ENCODE data around the gene POLR3E. TPM values are rescaled to one million over a fixed set of nuclear protein-coding genes. Genes with fewer than 3 reads are reported as not detected.

Gene POLR3E
- total and polyA plus RNA-seq, 2 donors (not counting 1 experiment from before 2014, with no cell fraction given) = 97.1 to 98.4 TPM

DNA sequence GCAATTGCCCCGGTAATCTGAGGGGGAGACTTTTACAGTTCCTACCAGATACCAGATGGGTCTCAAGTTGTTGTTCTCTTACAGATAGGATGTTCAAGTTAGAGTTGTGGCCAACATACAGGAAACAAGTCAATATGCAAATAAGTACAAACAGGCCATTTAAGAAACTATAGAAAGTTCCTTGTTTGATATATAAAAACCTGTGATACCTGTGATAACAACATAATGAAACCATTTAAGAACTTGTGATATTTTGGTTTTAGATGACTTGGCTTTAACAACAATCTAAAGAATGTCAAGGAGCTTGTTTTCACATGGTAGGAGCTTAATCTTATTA is 60.4 kb downstream of the POLR3E start:
- DNase-seq = peak; percentile 53
- POLR2A ChIA-PET = no interaction called here

DNA sequence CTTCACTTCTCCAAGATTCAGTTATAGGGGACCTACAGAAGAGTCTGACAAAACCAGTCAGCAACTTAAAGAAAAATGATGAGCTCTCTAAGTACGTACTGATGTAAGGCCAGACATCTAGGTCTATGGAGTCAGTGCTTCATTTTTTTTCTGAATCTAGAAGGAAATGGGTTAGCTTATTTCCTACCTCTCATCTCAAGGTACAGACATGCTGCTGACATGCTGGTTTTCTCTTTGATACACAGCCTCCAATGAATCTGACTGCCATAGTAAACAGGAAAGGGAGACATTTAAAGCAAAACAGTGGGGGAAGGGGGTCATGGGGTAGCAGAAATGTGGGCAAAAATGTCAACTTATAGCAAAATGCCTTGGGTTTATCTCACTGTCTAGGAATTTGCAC is 60.8 kb downstream of the POLR3E start:
- Histone ChIP-seq H3K27ac (ENCODE audit: low read length in 2 of 2) (no peak overlapping the region), H3K36me3 (replicated peaks in 1 of 2; ENCODE audit: control extremely low read depth in 1 of 2, control insufficient read depth in 1 of 2, extremely low read depth in 1 of 2, insufficient read depth in 2 of 2, low read length in 1 of 2) (peaks cover 0 to 2% of the 10 kb centered on the region in 2 experiments), H3K27me3 (replicated peaks in 1 of 4; ENCODE audit: control extremely low read depth in 1 of 4, control insufficient read depth in 3 of 4, insufficient read depth in 4 of 4, low read length in 3 of 4) (no peaks in the 10 kb centered on the region), H3K4me1 (ENCODE audit: control insufficient read depth in 2 of 2, insufficient read depth in 2 of 2, low read length in 2 of 2) (peaks cover 14 to 26% of the 10 kb centered on the region in 2 donors), H4K20me1 (ENCODE audit: control insufficient read depth, insufficient read depth, low read length, poor library complexity, severe bottlenecking) (no peaks in the 10 kb centered on the region), H3K4me3 (ENCODE audit: control extremely low read depth in 1 of 5, extremely low read depth in 1 of 5, insufficient read depth in 1 of 5, low read depth in 2 of 5, low read length in 4 of 5) (peak overlapping the region in 1 of 5 experiments; percentile 27), H3K9me3 (ENCODE audit: control extremely low read depth in 1 of 3, control insufficient read depth in 2 of 3, insufficient read depth in 1 of 3, low read length in 2 of 3) (no peaks in the 10 kb centered on the region), H3K9ac (ENCODE audit: low read length) (no peak overlapping the region), H2AFZ (ENCODE audit: insufficient read depth, low read depth, low read length, poor library complexity, severe bottlenecking) (peak overlapping the region; percentile 16), H3K79me2 (ENCODE audit: control insufficient read depth, insufficient read depth, low read length) (no peaks in the 10 kb centered on the region), H3K4me2 (replicated peaks; ENCODE audit: low read depth, low read length, poor library complexity, severe bottlenecking) (peak overlapping the region; percentile 46)
- Mint-ChIP-seq H3K27me3 (no peaks in the 10 kb centered on the region), H3K4me1 (peaks cover 31% of the 10 kb centered on the region), H3K4me3 (peak overlapping the region; percentile 38), H3K9me3 (ENCODE audit: insufficient read depth) (no peaks in the 10 kb centered on the region), H3K27ac (peak overlapping the region; percentile 42)
- no CpG with 5 or more reads among the region's 1 CpG for WGBS (ENCODE audit: insufficient coverage)
- ATAC-seq (ENCODE audit: low read depth) (peak; percentile 25), DNase-seq (no peak)
- TF ChIP-seq, protein P1, sequence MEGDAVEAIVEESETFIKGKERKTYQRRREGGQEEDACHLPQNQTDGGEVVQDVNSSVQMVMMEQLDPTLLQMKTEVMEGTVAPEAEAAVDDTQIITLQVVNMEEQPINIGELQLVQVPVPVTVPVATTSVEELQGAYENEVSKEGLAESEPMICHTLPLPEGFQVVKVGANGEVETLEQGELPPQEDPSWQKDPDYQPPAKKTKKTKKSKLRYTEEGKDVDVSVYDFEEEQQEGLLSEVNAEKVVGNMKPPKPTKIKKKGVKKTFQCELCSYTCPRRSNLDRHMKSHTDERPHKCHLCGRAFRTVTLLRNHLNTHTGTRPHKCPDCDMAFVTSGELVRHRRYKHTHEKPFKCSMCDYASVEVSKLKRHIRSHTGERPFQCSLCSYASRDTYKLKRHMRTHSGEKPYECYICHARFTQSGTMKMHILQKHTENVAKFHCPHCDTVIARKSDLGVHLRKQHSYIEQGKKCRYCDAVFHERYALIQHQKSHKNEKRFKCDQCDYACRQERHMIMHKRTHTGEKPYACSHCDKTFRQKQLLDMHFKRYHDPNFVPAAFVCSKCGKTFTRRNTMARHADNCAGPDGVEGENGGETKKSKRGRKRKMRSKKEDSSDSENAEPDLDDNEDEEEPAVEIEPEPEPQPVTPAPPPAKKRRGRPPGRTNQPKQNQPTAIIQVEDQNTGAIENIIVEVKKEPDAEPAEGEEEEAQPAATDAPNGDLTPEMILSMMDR (IDR thresholded peaks at IDR 0.05) = no peak
- no peak for TF ChIP-seq EZH2 (IDR thresholded peaks at IDR 0.05; ENCODE audit: borderline replicate concordance, insufficient read depth, low read depth, low read length, poor library complexity, severe bottlenecking)
- ChIA-PET CTCF (interaction anchor here (0.6 kb wide), 1 partner anchor 33 kb away, joined by 3 read pairs; no protein-coding TSS in a partner anchor), POLR2A (no interaction called here)
- intact Hi-C loops (cut with micrococcal nuclease) = loop anchor here (2.0 kb wide), 1 partner anchor 17 kb away; the partner anchor contains the start of gene CDR2

More for the DNA sequence above, 60.4 kb downstream of the POLR3E start:
- no peaks in the 10 kb centered on the region for H3K79me2 ChIP-seq (ENCODE audit: control insufficient read depth, insufficient read depth, low read length)
- Mint-ChIP-seq H3K27me3 (no peaks in the 10 kb centered on the region), H3K4me3 (peak overlapping the region; percentile 44), H3K9me3 (ENCODE audit: insufficient read depth) (no peaks in the 10 kb centered on the region), H3K4me1 (peaks cover 31% of the 10 kb centered on the region), H3K27ac (peak overlapping the region; percentile 78)
- H3K27ac ChIP-seq (ENCODE audit: low read length in 2 of 2) = no peak overlapping the region
- H3K9me3 ChIP-seq (ENCODE audit: control extremely low read depth in 1 of 3, control insufficient read depth in 2 of 3, insufficient read depth in 1 of 3, low read length in 2 of 3) = no peaks in the 10 kb centered on the region
- peaks cover 0 to 2% of the 10 kb centered on the region in 2 experiments for H3K36me3 ChIP-seq (replicated peaks in 1 of 2; ENCODE audit: control extremely low read depth in 1 of 2, control insufficient read depth in 1 of 2, extremely low read depth in 1 of 2, insufficient read depth in 2 of 2, low read length in 1 of 2)
- TF ChIP-seq, protein P1 (IDR thresholded peaks at IDR 0.05) = no peak
- no peak for TF ChIP-seq EZH2 (IDR thresholded peaks at IDR 0.05; ENCODE audit: borderline replicate concordance, insufficient read depth, low read depth, low read length, poor library complexity, severe bottlenecking)
- intact Hi-C loops (cut with micrococcal nuclease) = no loop called here
- no peaks in the 10 kb centered on the region for H3K27me3 ChIP-seq (replicated peaks in 1 of 4; ENCODE audit: control extremely low read depth in 1 of 4, control insufficient read depth in 3 of 4, insufficient read depth in 4 of 4, low read length in 3 of 4)
- peaks cover 14 to 26% of the 10 kb centered on the region in 2 donors for H3K4me1 ChIP-seq (ENCODE audit: control insufficient read depth in 2 of 2, insufficient read depth in 2 of 2, low read length in 2 of 2)
- no peaks in the 10 kb centered on the region for H4K20me1 ChIP-seq (ENCODE audit: control insufficient read depth, insufficient read depth, low read length, poor library complexity, severe bottlenecking)
- H3K4me3 ChIP-seq (ENCODE audit: control extremely low read depth in 1 of 5, extremely low read depth in 1 of 5, insufficient read depth in 1 of 5, low read depth in 2 of 5, low read length in 4 of 5) = peak overlapping the region in 1 of 5 experiments; percentile 27
- peak overlapping the region; percentile 46 for H3K4me2 ChIP-seq (replicated peaks; ENCODE audit: low read depth, low read length, poor library complexity, severe bottlenecking)
- peak overlapping the region; percentile 16 for H2AFZ ChIP-seq (ENCODE audit: insufficient read depth, low read depth, low read length, poor library complexity, severe bottlenecking)
- H3K9ac ChIP-seq (ENCODE audit: low read length) = no peak overlapping the region
- CTCF ChIA-PET = interaction anchor here (0.6 kb wide), 1 partner anchor 34 kb away, joined by 3 read pairs; no protein-coding TSS in a partner anchor
- peak; percentile 81 for ATAC-seq (ENCODE audit: low read depth)
- no CpG with 5 or more reads among the region's 1 CpG for WGBS (ENCODE audit: insufficient coverage)

Measured in B cell (primary cell).